CD4-positive, alpha-beta T cell treated with Interferon alpha-2 for 1 hour (primary cell): ENCODE data around the gene AQP1.

Experiments
- DNase-seq, 2 donors: peaks; one replicate each; pipeline ENCODE4 v3.0.0-alpha.2; 2020 to 2022

The AQP1 gene

GRCh38 chr7:30907527-30908267 is 4.0 kb upstream of the AQP1 start:
- DNase-seq, result no peak

- no peak for DNase-seq
Measured at GRCh38 chr7:30908681-30909080, 3.0 kb upstream of the AQP1 start.

- no peak for DNase-seq
Measured at GRCh38 chr7:30909431-30909830, 2.2 kb upstream of the AQP1 start.

- no peak for DNase-seq
Measured at GRCh38 chr7:30910411-30911073, 1.1 kb upstream of the AQP1 start.

GRCh38 chr7:30911133-30911532 is 520 bp upstream of the AQP1 start:
- DNase-seq, result no peak

- DNase-seq, result no peak
Measured at GRCh38 chr7:30912021-30912730, 523 bp downstream of the AQP1 start.

- DNase-seq, result no peak
Measured at GRCh38 chr7:30912731-30912985, 1.0 kb downstream of the AQP1 start.

GRCh38 chr7:30912986-30913811 is 1.5 kb downstream of the AQP1 start:
- DNase-seq, result no peak

- DNase-seq, result no peak
Measured at GRCh38 chr7:30913821-30914515, 2.3 kb downstream of the AQP1 start.

GRCh38 chr7:30914596-30914995 is 2.9 kb downstream of the AQP1 start:
- DNase-seq, result no peak

GRCh38 chr7:30915005-30915601 is 3.5 kb downstream of the AQP1 start:
- no peak for DNase-seq

GRCh38 chr7:30915751-30916150 is 4.1 kb downstream of the AQP1 start:
- DNase-seq, result no peak

- no peak for DNase-seq
Measured at GRCh38 chr7:30916255-30916654, 4.6 kb downstream of the AQP1 start.

GRCh38 chr7:30916767-30917166 is 5.1 kb downstream of the AQP1 start:
- no peak for DNase-seq

- no peak for DNase-seq
Measured at GRCh38 chr7:30917216-30917893, 5.7 kb downstream of the AQP1 start.

GRCh38 chr7:30918676-30919075 is 7.0 kb downstream of the AQP1 start:
- DNase-seq, result no peak

GRCh38 chr7:30920021-30920583 is 8.4 kb downstream of the AQP1 start:
- no peak for DNase-seq

- DNase-seq, result no peak
Measured at GRCh38 chr7:30920584-30921539, 9.2 kb downstream of the AQP1 start.

- DNase-seq, result no peak
Measured at GRCh38 chr7:30921540-30922401, 10.1 kb downstream of the AQP1 start.
